Hematopoietic multipotent progenitor cell treated with erythropoietin and hydrocortisone succinate and interleukin-3 and kit ligand, for 15 days (in vitro differentiated cells): ENCODE data around the gene SMURF2.
"Not testable (repeated sequence)": the region's sequence is repeated elsewhere in the genome, so short reads cannot be mapped to it uniquely, and the experiment has no call there.

Experiments used
- DNase-seq: peaks from one replicate; pipeline ENCODE4 v3.0.0-alpha.2; 2015; ENCODE audit warnings: low spot score

Gene SMURF2

DNA sequence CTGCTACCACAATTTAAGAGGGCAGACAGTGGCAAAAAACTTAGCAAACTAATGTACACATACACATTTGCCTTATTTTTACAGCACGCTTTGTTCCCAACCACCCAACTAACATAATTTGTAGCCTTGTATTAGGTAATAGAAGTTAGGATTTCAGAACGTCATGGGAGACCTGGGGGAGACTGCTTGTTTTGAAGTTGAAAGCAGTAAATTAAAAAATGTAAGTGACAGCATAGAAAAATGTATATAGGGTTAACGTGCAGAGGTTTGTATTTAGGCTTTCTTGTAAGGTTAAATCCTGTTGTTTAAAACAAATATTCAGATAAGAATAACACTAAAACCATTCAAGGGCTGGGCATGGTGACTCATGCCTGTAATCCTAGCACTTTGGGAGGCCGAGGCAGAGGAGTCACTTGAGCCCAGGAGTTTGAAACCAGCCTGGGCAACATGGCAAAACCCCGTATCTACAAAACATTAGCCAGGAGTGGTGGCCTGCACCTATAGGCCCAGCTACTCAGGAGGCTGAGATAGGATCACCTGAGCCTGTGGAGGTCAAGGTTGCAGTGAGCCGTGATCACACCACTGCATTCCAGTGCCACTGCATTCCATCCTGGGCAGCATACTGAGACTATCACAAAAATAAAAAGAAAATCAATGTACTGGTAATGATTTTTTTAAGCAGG lies 2.3 kb upstream of the SMURF2 start:
- DNase-seq: not testable (repeated sequence)

GRCh38 chr17:64663836-64664235 lies 1.7 kb upstream of the SMURF2 start:
- DNase-seq: not testable (repeated sequence)

DNA sequence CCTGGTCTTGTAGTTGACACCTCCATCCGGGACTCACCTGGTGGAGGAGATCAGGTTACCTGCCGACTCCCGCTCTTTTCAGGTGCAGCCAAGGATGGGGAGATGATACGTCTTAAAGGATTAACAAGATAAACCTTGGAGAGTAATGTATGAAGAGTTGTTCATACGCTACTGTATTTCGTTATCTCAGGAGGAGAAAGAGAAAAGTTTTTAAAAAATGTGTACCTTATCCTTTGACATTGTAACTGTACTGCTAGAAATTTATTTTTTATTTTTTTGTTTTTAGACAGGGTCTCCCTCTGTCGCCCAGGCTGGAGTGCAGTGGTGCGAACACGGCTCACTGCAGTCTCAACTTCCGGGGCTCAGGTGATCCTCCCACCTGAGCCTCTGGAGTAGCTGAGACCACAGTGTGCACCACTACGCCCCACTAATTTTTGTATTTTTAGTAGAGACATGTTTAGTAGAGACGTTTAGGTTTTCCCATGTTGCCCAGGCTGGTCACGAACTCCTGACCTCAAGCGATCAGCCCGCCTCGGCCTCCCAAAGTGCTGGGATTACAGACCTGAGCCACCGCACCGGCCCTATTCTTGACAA lies 764 bp upstream of the SMURF2 start:
- DNase-seq: no peak

GRCh38 chr17:64661726-64661975 lies 456 bp downstream of the SMURF2 start:
- no peak for DNase-seq

DNA sequence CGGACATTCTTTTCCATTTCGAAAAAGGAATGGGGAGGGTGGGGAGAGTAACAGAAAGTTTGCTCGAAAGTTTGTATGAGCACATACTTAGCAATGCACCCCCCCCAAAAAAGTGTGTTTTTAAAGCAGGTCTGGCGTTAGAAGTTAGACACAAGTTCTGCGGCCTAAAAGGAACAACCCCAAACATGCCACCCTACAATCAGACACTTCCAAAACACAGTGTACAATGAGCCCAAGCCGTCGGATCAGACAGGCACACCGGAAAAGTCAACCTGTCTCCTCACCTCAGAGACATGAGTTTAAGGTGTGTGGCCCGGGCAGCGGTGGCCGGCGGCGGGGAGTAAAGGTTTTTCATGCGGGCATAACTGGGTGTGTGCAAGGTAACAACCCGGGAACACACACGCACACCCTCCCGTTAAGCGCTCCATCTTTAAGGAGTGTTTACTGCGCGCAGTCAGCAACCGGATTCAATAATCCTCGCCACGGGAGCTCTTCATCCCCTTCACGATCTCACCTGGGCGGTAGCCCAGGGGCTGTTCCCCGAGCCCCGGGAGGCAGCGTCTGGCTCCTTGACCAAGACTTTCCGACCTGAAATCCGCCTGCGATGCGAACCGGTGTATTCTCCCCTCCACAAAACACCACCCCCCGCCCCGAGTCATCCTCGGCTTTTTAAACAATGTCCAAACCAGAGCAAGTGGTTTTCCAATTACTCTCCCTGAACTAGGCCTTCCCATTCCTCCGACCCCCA lies 955 bp downstream of the SMURF2 start:
- DNase-seq: not testable (repeated sequence)

DNA sequence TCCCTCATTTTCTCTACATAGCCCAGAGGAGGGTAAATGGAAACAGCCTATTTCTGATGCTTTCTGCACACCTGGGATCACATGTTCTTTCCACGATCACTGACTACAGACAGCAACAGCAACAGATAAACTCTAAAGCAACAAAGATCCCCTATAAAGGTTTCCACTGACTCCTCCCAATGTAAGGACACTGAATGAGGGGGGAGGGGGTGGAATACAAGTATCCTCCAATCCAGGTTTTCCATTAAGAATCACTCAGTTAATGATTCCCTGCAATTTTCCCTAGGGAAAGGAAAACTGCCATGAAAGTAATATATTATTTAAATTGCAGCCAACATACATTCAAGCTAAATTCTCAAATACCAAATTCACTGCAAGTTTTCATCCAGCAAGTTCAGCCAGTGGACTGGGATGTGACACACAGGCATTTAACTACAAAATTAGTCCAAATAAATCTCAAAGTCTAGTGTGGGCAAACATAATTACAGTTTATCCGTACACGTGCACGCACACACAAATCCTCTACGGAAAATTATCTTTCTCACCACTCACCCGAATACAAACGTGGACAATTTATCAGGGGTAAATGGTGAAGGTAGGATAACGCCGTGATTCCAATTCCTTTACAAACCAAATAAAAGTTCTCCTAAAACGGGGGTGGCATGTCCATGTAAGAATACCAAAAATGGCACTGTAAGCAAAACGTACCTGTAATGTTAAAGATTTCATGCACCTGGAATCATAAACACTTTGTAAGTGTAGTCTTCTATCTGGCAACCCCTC lies 1.7 kb downstream of the SMURF2 start:
- DNase-seq: not testable (repeated sequence)

DNA sequence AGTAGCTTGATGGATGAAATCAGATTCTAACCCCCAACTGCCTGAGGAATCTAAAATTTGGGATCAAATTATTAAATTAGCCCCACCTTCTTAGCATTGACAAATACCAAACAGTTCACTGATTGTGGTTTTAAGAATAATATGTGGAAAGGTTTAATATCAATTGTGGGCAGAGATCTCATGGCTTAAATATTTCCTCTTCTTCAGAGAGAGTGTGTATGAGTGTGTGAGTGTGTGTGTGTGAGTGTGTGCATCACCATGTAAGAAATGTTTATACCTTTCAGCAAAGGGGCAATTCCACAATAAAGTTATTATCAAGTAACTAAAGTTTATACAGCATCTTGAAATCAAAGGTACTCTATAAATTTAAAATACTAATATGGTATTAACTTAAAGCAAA lies 3.2 kb downstream of the SMURF2 start:
- no peak for DNase-seq

- DNase-seq: no peak
These were observed 4.4 kb downstream of the SMURF2 start for GRCh38 chr17:64657610-64658125.

DNA sequence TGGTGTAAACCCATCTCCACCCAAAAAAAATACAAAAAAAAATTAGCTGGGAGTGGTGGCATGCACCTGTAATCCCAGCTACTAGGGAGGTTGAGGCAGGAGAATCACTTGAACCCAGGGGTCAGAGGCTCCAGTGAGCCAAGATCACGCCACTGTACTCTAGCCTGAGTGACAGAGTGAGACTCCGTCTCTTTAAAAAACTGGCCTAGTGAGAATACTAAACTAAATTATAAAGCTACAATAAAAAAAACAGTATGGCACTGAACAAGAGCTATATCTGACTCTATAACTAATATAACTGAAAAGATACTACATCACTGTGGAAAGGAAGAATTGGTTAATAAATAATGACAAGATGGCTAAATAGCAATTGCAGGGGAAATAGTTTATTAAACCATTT lies 6.4 kb downstream of the SMURF2 start:
- no peak for DNase-seq

DNA sequence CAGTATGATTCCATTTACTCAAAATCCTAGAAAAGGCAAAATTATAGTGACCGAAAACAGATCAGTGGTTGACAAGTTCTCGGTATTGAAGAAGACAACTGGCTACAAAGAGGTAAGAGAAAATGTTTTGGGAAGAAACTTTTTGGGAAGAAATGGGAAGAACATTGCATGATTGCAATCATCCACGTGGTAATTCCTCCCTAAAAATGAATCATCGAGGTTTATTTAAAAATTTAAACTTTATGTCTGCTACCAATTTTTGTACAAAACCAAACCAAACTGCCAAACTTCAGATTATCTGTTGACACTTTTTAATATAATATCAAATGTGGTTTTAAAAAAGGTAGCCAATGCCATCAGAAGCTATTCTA lies 8.1 kb downstream of the SMURF2 start:
- no peak for DNase-seq

GRCh38 chr17:64653325-64653984 lies 8.7 kb downstream of the SMURF2 start:
- DNase-seq: no peak

DNA sequence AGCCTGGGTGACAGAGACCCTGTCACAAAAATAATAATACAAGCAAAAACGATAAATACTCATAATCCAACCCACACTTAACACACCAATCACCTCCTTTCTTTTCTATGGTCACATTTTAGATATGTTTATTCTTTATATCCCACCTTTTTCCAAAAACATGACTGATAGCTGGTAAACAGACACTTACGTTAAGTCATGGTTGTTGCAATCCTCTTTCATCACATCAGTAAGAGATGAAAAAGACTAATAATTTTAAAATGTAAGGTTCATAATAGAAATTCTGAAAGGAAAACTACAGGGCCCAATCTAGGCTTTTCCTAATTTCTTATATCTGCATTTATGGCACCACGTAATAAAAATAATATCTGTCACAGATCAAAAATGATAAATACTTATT lies 10.2 kb downstream of the SMURF2 start:
- no peak for DNase-seq

DNA sequence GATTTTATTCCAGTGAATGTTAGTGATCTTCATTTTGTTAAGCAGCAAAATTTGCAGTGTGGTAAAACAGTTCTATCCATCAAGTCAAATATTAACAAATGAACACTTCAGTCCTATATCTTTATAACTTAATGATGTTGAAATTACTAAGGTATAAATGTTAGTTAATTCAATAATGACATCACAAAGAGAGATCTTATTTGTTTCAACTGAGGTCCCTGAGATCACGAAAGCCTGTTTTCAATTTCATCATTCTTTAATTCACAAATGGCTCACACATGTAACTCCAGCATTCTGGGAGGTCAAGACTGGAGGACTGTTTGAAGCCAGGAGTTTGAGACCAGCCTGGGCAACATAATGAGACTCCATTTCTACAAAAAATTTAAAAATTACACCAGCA lies 13.9 kb downstream of the SMURF2 start:
- no peak for DNase-seq

- DNase-seq: no peak
These were observed 14.3 kb downstream of the SMURF2 start for GRCh38 chr17:64647817-64648216.

DNA sequence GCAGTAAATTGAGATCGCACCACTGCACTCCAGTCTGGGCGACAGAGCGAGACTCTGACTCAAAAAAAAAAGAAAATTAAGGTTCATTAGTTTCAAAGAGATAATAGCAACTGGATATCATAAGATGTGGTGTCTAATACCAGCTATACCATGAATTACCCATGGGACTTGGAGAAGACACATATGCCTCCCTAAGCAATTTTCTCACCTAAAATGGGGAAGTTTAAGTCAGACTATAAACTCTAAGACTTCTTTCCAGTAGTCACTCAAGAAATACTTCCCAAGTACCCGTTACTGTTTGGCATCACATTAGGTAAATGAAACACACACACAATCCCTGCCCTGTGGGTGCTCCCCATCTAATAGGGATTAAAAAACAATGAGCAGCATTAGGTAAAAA lies 22.6 kb downstream of the SMURF2 start:
- DNase-seq: no peak

DNA sequence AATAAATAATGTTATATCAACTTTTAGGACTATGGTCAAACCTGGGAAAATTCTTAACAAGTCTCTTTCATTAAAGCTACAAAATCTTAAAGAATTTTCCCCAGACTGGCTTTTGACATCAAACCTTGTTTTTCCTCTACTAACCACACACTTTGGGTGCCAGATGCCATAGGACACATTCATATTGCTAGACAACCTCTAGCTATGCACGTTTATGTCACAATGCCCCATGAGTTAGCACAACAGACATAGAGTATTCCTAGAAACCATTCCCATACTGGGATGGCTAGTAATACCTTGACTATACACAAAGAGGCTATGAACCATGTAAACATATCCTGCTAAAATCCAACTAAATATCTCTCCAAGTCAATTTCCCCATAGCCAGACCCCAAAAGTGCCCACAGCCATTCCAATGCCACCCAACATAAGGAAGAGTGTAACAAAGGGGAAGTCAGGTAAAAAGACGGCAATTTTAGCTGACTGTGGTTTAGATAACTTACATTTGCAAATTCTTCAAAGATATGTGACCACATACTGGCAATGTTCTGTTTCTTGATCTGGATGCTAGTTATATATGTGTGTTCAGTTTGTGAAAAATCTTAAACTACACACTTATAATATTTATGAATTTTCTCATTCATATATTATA lies 23.4 kb downstream of the SMURF2 start:
- no peak for DNase-seq

GRCh38 chr17:64635647-64636305 lies 26.3 kb downstream of the SMURF2 start:
- no peak for DNase-seq

GRCh38 chr17:64634218-64634617 lies 27.9 kb downstream of the SMURF2 start:
- DNase-seq: no peak

GRCh38 chr17:64632606-64633005 lies 29.5 kb downstream of the SMURF2 start:
- DNase-seq: no peak

DNA sequence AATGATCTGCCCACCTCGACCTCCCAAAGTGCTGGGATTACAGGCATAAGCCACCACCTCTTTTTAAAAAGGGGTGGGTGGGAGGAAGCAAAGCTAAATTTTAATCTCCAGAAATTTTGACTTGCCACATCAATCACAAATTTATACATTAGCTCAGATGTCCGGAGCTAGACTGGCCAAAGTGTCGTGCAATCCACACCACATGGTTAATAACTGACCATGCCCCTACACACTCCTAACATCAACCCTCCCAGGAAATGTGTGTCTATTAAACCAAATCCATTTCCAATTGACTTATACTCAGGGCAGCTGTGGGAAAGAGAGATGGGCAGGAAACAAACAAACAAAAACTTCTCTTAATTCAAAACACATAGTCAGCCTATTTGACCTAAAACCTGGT lies 29.9 kb downstream of the SMURF2 start:
- no peak for DNase-seq
